Stimulated activated CD8-positive, alpha-beta memory T cell treated with anti-CD3 and anti-CD28 coated beads, Interleukin-4, amount 100 ng/mL, for 24 hours (primary cell): Measurements from ENCODE around the gene MYOF.

ENCODE experiments used
- DNase-seq: peaks from one replicate; pipeline ENCODE4 v3.0.0-alpha.2; 2020; ENCODE audit warnings: low read depth

The MYOF gene, protein sequence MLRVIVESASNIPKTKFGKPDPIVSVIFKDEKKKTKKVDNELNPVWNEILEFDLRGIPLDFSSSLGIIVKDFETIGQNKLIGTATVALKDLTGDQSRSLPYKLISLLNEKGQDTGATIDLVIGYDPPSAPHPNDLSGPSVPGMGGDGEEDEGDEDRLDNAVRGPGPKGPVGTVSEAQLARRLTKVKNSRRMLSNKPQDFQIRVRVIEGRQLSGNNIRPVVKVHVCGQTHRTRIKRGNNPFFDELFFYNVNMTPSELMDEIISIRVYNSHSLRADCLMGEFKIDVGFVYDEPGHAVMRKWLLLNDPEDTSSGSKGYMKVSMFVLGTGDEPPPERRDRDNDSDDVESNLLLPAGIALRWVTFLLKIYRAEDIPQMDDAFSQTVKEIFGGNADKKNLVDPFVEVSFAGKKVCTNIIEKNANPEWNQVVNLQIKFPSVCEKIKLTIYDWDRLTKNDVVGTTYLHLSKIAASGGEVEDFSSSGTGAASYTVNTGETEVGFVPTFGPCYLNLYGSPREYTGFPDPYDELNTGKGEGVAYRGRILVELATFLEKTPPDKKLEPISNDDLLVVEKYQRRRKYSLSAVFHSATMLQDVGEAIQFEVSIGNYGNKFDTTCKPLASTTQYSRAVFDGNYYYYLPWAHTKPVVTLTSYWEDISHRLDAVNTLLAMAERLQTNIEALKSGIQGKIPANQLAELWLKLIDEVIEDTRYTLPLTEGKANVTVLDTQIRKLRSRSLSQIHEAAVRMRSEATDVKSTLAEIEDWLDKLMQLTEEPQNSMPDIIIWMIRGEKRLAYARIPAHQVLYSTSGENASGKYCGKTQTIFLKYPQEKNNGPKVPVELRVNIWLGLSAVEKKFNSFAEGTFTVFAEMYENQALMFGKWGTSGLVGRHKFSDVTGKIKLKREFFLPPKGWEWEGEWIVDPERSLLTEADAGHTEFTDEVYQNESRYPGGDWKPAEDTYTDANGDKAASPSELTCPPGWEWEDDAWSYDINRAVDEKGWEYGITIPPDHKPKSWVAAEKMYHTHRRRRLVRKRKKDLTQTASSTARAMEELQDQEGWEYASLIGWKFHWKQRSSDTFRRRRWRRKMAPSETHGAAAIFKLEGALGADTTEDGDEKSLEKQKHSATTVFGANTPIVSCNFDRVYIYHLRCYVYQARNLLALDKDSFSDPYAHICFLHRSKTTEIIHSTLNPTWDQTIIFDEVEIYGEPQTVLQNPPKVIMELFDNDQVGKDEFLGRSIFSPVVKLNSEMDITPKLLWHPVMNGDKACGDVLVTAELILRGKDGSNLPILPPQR (N-terminal part only)

GRCh38 chr10:93482145-93482834 is at the start of gene MYOF:
Gene MYOF, minus strand, starts transcription at chr10:93482334. Its CDS starts 140 bp downstream, at chr10:93482194.
- DNase-seq, result no peak

DNA sequence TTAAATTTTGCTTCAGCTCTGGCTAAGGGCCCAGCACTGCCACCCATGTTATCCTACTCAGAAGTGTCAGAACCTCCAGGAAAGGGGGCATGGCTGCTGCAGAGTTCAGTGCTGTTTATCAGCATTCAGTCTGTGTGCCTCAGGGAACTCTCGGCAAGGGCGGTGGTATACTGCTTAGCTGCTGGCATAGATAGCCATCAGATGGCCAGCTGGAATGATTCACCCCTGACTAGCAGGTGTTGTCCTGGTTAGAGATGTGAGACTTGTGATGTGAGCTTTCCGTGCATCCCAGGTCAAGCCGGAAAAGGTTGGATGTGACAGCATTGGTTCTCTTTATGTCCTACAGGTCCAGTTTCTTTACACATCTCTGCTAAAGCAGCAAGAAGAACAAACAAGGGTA is 36.4 kb upstream of the MYOF start:
- no peak for DNase-seq

DNA sequence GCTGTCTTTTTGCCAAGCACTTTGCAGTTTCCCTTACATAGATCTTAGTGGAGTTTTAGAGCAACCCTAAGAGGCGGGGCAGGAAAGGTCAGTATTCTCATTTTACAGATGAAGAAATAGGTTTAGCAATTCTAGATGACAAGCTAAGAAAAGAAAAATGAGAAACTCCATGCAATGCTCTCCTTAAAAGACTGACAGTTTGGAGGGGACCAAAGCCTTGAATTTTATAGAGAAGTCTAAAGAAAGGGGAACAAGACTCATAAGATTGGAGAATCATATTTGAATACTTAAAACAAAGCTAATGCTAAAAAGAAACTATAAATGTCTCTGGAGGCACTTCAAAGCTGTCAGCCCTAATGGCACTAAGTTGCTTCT is 33.9 kb upstream of the MYOF start:
- DNase-seq, result no peak

DNA sequence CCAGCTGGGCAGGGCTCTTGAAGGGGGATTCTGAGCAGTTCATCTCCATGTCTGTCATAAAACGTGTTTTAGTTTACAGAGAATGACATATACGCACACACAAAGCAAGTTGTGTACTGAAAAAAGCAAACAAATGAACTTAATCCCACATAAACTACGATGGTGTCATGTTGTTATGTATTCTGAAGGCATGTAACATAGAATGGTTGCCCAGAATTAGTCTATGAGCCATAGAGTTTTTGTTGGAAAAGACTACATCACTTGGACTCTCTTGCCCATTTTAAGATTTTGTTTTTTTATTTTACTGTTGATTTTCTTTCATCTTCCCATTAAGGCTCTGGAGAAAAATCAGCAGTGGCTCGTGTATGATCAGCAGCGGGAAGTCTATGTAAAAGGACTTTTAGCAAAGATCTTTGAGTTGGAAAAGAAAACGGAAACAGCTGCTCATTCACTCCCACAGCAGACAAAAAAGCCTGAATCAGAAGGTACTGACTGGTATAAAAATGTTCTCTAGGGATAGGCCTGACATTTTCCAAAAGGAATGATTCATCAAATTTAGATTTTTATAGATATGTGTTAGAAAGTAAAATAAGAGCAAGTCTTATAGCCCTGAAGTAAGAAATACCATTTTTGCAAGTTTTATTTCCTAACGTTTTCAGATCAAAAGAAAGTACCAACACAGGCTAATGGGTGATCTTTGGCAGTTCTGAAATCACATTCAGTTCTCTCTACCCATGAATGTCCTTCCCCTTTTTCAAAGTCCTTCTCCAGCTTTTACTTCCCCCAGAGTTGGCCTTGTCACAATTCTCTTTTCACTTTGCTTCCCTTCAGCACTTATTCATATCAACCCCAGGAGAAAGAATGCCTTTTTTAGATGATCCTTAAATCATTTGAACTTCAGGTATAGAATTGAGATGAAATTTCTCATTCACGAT is 33.2 kb upstream of the MYOF start:
- DNase-seq, result no peak

- no peak for DNase-seq
These were observed 32.4 kb upstream of the MYOF start for GRCh38 chr10:93514521-93514920.

DNA sequence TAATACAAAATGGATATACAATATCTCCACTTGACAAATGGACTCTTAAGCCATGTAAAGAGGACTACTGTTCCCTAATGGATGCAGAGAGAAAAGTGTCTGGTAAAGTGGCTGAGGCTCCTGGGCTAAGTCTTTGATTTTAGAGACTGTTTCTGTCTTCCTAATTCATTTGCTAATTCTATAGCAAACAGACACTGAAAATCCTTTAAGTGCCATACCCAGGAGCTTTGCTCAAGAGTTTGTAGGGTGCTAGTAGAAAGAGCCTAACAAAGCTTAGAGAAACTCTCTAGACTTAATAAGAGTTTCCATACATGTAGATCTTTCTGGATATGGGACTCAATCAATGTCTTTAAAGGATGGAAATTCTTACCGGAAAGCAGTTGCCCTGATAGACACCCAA is 31.0 kb upstream of the MYOF start:
- no peak for DNase-seq

GRCh38 chr10:93512565-93512964 is 30.4 kb upstream of the MYOF start:
- no peak for DNase-seq

- DNase-seq, result no peak
These were observed 27.7 kb upstream of the MYOF start for GRCh38 chr10:93509816-93510215.

- DNase-seq, result no peak
These were observed 22.9 kb upstream of the MYOF start for GRCh38 chr10:93505075-93505474.

- no peak for DNase-seq
These were observed 20.9 kb upstream of the MYOF start for GRCh38 chr10:93503075-93503474.

GRCh38 chr10:93501650-93502049 is 19.5 kb upstream of the MYOF start:
- DNase-seq, result no peak

DNA sequence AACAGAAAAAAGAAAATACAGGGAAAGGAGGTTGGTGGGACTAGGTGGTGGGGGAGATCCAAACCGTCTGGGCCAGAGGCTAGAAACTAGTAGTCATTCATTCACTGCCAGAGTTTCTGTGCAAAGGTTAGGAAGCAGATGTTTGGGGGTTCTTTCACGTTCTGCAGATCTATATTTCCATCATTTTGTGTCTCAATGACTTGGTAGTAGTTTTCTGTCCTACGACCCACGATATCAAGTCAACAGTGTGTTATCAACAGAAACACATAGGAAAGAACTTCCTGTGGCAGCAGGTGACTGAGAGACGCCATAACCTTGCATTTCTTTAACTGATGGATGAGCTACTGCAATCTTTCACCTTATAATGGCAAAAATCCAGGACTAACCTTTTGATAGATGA is 16.0 kb upstream of the MYOF start:
- DNase-seq, result no peak

- peak; percentile 93 for DNase-seq
These were observed 14.3 kb upstream of the MYOF start, which contains the start of gene CEP55 for GRCh38 chr10:93496322-93497041. Gene CEP55, plus strand, starts transcription at chr10:93496612. Its CDS starts 3,440 bp downstream, at chr10:93500052.

DNA sequence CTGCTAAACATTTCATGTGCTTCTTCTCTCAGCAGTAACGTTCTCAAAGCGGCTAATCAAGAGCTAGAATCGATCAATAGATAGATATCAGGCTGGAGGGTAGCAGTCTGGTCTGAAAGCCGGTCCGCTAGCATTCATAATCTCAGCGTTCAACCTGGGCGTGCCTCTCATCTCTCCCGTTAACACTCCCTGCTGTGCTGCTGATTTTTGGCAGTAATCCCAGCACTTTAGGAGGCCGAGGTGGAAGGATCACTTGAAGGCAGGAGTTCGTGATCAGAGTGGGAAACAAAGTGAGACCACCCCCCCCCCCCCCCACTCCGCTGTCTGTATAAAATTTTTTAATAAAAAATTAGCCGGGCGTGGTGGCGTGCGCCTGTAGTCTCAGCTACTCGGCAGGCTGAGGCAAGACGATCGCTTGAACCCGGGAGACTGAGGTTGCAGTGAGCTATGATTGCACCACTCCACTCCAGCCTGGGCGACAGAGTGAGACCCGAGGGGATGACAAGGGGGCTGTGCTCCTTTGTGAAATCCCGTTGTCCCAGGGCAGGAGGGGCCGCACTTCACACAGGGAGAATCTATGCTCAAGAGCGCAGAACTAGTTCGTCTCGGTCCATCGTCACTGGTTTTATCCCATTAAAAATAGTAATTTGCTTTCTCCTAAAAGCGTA is 13.7 kb upstream of the MYOF start:
- DNase-seq, result no peak

GRCh38 chr10:93494494-93494893 is 12.4 kb upstream of the MYOF start:
- no peak for DNase-seq

DNA sequence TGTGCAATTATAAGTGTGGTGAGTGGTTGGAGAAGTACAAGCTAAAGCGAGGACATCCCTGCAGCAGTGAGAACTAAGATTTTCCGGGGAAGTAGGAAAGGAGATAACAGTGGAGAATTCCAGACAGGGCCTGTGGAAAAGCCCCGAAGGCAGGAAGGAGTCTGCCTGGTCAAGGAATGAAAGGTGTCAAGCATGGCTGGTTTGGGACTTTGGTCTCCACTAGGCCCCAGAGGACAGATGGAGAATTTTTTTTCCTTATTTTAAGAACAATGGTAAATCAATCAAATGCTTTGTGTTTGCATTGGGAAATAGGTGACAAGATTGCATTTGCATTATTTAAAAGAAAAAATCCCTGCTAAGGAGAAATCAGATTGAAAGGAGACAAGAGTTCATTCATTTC is 11.0 kb upstream of the MYOF start:
- no peak for DNase-seq

- DNase-seq, result no peak
These were observed 9.5 kb upstream of the MYOF start for GRCh38 chr10:93491602-93492121.

- DNase-seq, result no peak
These were observed 6.9 kb upstream of the MYOF start for GRCh38 chr10:93488956-93489528.

- DNase-seq, result no peak
These were observed 3.6 kb upstream of the MYOF start for GRCh38 chr10:93485690-93486089.
